ENCODE data around the gene KIAA1671.

- TF ChIP-seq SPI1 (IDR thresholded peaks at IDR 0.05; ENCODE audit: low read depth, low read length) = no peak
- no peak for TF ChIP-seq POLR2AphosphoS5 (IDR thresholded peaks at IDR 0.05; ENCODE audit: low read depth, low read length)
- TF ChIP-seq POLR2A (IDR thresholded peaks at IDR 0.05; ENCODE audit: low read depth, low read length) = no peak
- TF ChIP-seq POU2F2 (IDR thresholded peaks at IDR 0.05; ENCODE audit: low read depth, low read length) = no peak
- TF ChIP-seq TAF1 (IDR thresholded peaks at IDR 0.05; ENCODE audit: low read depth, low read length) = no peak
- no peak for TF ChIP-seq PAX5 (IDR thresholded peaks at IDR 0.05; ENCODE audit: insufficient read depth, low read length, severe bottlenecking)
These were observed 146.0 kb downstream of the KIAA1671 start for GRCh38 chr22:25098445-25099081.

Measured in GM12891 (cell line).